HEK293T (cell line): Measurements from ENCODE around the gene JARID2.

Experiments
- CTCF ChIA-PET: fragments of 350-600 bp; formaldehyde crosslinking; extraction: SDS; loops from one replicate; lab custom pipeline; 2021; ENCODE audit warnings: antibody characterized with exemption, inconsistent platforms; lab: Yijun Ruan, JAX
- POLR2A ChIA-PET: fragments of 350-600 bp; formaldehyde crosslinking; extraction: SDS; loops from one replicate; lab custom pipeline; 2020; ENCODE audit warnings: antibody characterized with exemption, inconsistent platforms; lab: Yijun Ruan, JAX
- DNase-seq: peaks from one replicate; pipeline ENCODE4 v3.0.0; 2012; ENCODE audit warnings: mixed read lengths; ENCODE audit errors: extremely low spot score
- ARNT ChIP-seq: fragments of 450-650 bp; IDR thresholded peaks from 2 replicates; pipeline ENCODE4 v1.6.1; 2017; ENCODE audit warnings: mild to moderate bottlenecking
- BHLHE40 ChIP-seq: fragments of 450-650 bp; IDR thresholded peaks from 2 replicates; pipeline ENCODE4 v1.6.1; 2016; ENCODE audit warnings: mild to moderate bottlenecking, moderate library complexity, borderline replicate concordance
- CTBP1 ChIP-seq: fragments of 450-650 bp; IDR thresholded peaks from 2 replicates; pipeline ENCODE4 v1.6.1; 2016; ENCODE audit warnings: borderline replicate concordance
- ELF4 ChIP-seq: fragments of 450-650 bp; IDR thresholded peaks from 2 replicates; pipeline ENCODE4 v1.6.1; 2017; ENCODE audit warnings: antibody characterized with exemption
- FOXA1 ChIP-seq: fragments of 450-650 bp; IDR thresholded peaks from 2 replicates; pipeline ENCODE4 v1.6.1; 2016; ENCODE audit warnings: mild to moderate bottlenecking
- FOXK2 ChIP-seq: fragments of 450-650 bp; IDR thresholded peaks from 2 replicates; pipeline ENCODE4 v1.6.1; 2016; ENCODE audit warnings: mild to moderate bottlenecking
- FOXM1 ChIP-seq: fragments of 450-650 bp; IDR thresholded peaks from 2 replicates; pipeline ENCODE4 v1.6.1; 2017; ENCODE audit warnings: mild to moderate bottlenecking, borderline replicate concordance
- HDGF ChIP-seq: fragments of 450-650 bp; IDR thresholded peaks from 2 replicates; pipeline ENCODE4 v1.6.1; 2017; ENCODE audit warnings: antibody characterized with exemption, borderline replicate concordance
- L3MBTL2 ChIP-seq: fragments of 450-650 bp; conservative IDR thresholded peaks from 2 replicates; pipeline ENCODE4 v1.6.1; 2016; ENCODE audit warnings: mild to moderate bottlenecking
- LEF1 ChIP-seq: fragments of 450-650 bp; IDR thresholded peaks from 2 replicates; pipeline ENCODE4 v1.6.1; 2017; ENCODE audit warnings: mild to moderate bottlenecking, borderline replicate concordance
- NFRKB ChIP-seq: fragments of 450-650 bp; IDR thresholded peaks from 2 replicates; pipeline ENCODE4 v1.6.1; 2016; ENCODE audit warnings: mild to moderate bottlenecking, moderate library complexity
- PKNOX1 ChIP-seq: fragments of 450-650 bp; IDR thresholded peaks from 2 replicates; pipeline ENCODE4 v1.6.1; 2016
- SP1 ChIP-seq: fragments of 450-650 bp; IDR thresholded peaks from 2 replicates; pipeline ENCODE4 v1.6.1; 2017
- SUZ12 ChIP-seq: fragments of 450-650 bp; IDR thresholded peaks from 2 replicates; pipeline ENCODE4 v1.6.1; 2016; ENCODE audit warnings: mild to moderate bottlenecking
- TARDBP ChIP-seq: fragments of 450-650 bp; IDR thresholded peaks from 2 replicates; pipeline ENCODE4 v1.6.1; 2016
- ZNF384 ChIP-seq: fragments of 450-650 bp; IDR thresholded peaks from 2 replicates; pipeline ENCODE4 v1.6.1; 2016

Gene JARID2

GRCh38 chr6:15391500-15391899 is 145.6 kb downstream of the JARID2 start:
- no peak for DNase-seq
- ChIA-PET POLR2A (no interaction called here), CTCF (interaction anchor here (0.9 to 1.8 kb wide), 2 partner anchors 53 to 132 kb away, joined by 3 to 6 read pairs; no protein-coding TSS in a partner anchor)
- TF ChIP-seq SP1 (no peak), ELF4 (no peak), FOXM1 (no peak), ZNF384 (no peak), NFRKB (no peak), FOXK2 (no peak)

GRCh38 chr6:15392182-15392581 is 146.3 kb downstream of the JARID2 start:
- DNase-seq, result no peak
- TF ChIP-seq PKNOX1 (no peak), SP1 (no peak)
- POLR2A ChIA-PET, result no interaction called here
- CTCF ChIA-PET, result interaction anchor here (0.7 to 1.0 kb wide), 3 partner anchors 15 to 53 kb away, joined by 3 to 4 read pairs (median 4); no protein-coding TSS in a partner anchor

- POLR2A ChIA-PET, result no interaction called here
- DNase-seq, result no peak
- TF ChIP-seq HDGF (no peak), PKNOX1 (no peak), SUZ12 (no peak), ELF4 (no peak), FOXA1 (no peak)
- CTCF ChIA-PET, result no interaction called here
Measured at GRCh38 chr6:15393605-15394004, 147.7 kb downstream of the JARID2 start.

- no peak for DNase-seq
- TF ChIP-seq ARNT, result no peak
- TF ChIP-seq FOXA1, result no peak
- no peak for TF ChIP-seq ELF4
- no peak for TF ChIP-seq SP1
- TF ChIP-seq NFRKB, result no peak
- no peak for TF ChIP-seq BHLHE40
- TF ChIP-seq CTBP1, result no peak
- TF ChIP-seq FOXM1, result no peak
- no peak for TF ChIP-seq LEF1
- TF ChIP-seq PKNOX1, result no peak
- CTCF ChIA-PET, result no interaction called here
- POLR2A ChIA-PET, result no interaction called here
Measured at GRCh38 chr6:15395087-15395486, 149.2 kb downstream of the JARID2 start.

GRCh38 chr6:15396808-15397207 is 150.9 kb downstream of the JARID2 start:
- TF ChIP-seq PKNOX1 (no peak), NFRKB (no peak), ARNT (no peak), ELF4 (no peak), SP1 (no peak), SUZ12 (no peak), HDGF (no peak), FOXK2 (no peak), FOXM1 (no peak), ZNF384 (no peak), TARDBP (no peak), LEF1 (no peak), L3MBTL2 (no peak), CTBP1 (no peak), FOXA1 (no peak)
- POLR2A ChIA-PET, result no interaction called here
- CTCF ChIA-PET, result no interaction called here
- DNase-seq, result no peak

- CTCF ChIA-PET, result no interaction called here
- DNase-seq, result no peak
- POLR2A ChIA-PET, result interaction anchor here (2.0 kb wide), 1 partner anchor 9 kb away, joined by 7 read pairs; no protein-coding TSS in a partner anchor
- TF ChIP-seq PKNOX1, result peak; percentile 7; the same call in 1 of the 2 replicates
- TF ChIP-seq TARDBP, result no peak
- no peak for TF ChIP-seq FOXK2
- TF ChIP-seq ZNF384, result no peak
Measured at GRCh38 chr6:15398633-15399275, 152.9 kb downstream of the JARID2 start.
